HCT116 (cell line): ENCODE data around the gene NOP53. TPM values are rescaled to one million over a fixed set of nuclear protein-coding genes. Genes with fewer than 3 reads are reported as not detected.
A peak's percentile ranks its signal among the peaks of the same experiment; 100 is the strongest.

Experiments
- ATAC-seq: fragments of 200-7000 bp; cut with Tn5 transposase; 2 replicates; pipeline ENCODE4 v1.9.1; 2020; ENCODE audit warnings: mild to moderate bottlenecking, moderate library complexity
- BruUV-seq: library from RNA; stranded (reverse); fragments of 400-500 nt; replicated peaks from 2 replicates; lab custom pipeline; 2021; lab: Mats Ljungman, UMichigan
- CTCF ChIA-PET: fragments of 300-600 bp; sonication (Branson Sonifier 250); formaldehyde crosslinking; loops from one replicate; lab custom pipeline; 2021; ENCODE audit warnings: antibody characterized with exemption; lab: Charles Lee
- POLR2A ChIA-PET: fragments of 300-600, 350-600 bp; sonication (Branson Sonifier 250); formaldehyde crosslinking; loops from one replicate; lab custom pipeline; 2021; ENCODE audit warnings: antibody characterized with exemption; lab: Charles Lee
- RAD21 ChIA-PET, 2 experiments: fragments of 300-600 bp; sonication (Branson Sonifier 250); formaldehyde crosslinking; loops; one replicate each; lab custom pipeline; 2023; ENCODE audit warnings: low total read pairs in 2 of 2; ENCODE audit not compliant: uncharacterized antibody in 2 of 2, unreplicated experiment in 2 of 2, low non-redundant PET in 1 of 2; lab: Charles Lee
- DNase-seq: peaks from one replicate; pipeline ENCODE4 v3.0.0-alpha.2; 2010; ENCODE audit warnings: low read depth, low spot score
- H2AFZ ChIP-seq: fragments of 200-600 bp; shearing (Covaris generic), sonication (generic); 2 replicates; pipeline ENCODE4 v1.6.1; 2017; ENCODE audit warnings: low read depth, mixed run types, mixed read lengths, antibody characterized with exemption, low read length; ENCODE audit not compliant: poor library complexity, severe bottlenecking
- H3K27ac ChIP-seq: 2 replicates; pipeline ENCODE4 v1.5.1; 2012; ENCODE audit warnings: low read depth, low read length
- H3K27me3 ChIP-seq: fragments of 200-600 bp; sonication (generic); 2 replicates; pipeline ENCODE4 v1.6.1; 2016; ENCODE audit warnings: mixed run types, low read length, mixed read lengths; ENCODE audit not compliant: insufficient read depth
- H3K36me3 ChIP-seq, 2 experiments: fragments of 200-500 bp in 1 of 2; fragments of 200-600 bp in 1 of 2; sonication (Bioruptor generic) in 1 of 2; sonication (generic) in 1 of 2; 2 replicates each; pipeline versions ENCODE4 v1.5.1 to v1.6.1; 2014 to 2016; ENCODE audit warnings: low read length in 2 of 2, inconsistent platforms in 1 of 2, mixed read lengths in 1 of 2, mixed run types in 1 of 2; ENCODE audit not compliant: insufficient read depth in 2 of 2, control insufficient read depth in 1 of 2
- H3K4me1 ChIP-seq, 2 experiments: fragments of 200-600 bp in 1 of 2; sonication (generic) in 1 of 2; 2 replicates each; pipeline versions ENCODE4 v1.5.1 to v1.6.1; 2012 to 2017; ENCODE audit warnings: low read length in 2 of 2, inconsistent platforms in 1 of 2, mild to moderate bottlenecking in 1 of 2, mixed read lengths in 1 of 2, mixed run types in 1 of 2, moderate library complexity in 1 of 2; ENCODE audit not compliant: insufficient read depth in 2 of 2, control insufficient read depth in 1 of 2
- H3K4me2 ChIP-seq: fragments of 200-600 bp; sonication (generic); 2 replicates; pipeline ENCODE4 v1.6.1; 2017; ENCODE audit warnings: mixed run types, low read length, mixed read lengths
- H3K4me3 ChIP-seq, 2 experiments: fragments of 200-600 bp in 1 of 2; sonication (generic) in 1 of 2; replicated peaks in 1 of 2; 2 replicates each; pipeline ENCODE4 v1.5.1; 2011 to 2016; ENCODE audit warnings: low read length in 2 of 2, control low read depth in 1 of 2, low read depth in 1 of 2, mild to moderate bottlenecking in 1 of 2, mixed read lengths in 1 of 2, mixed run types in 1 of 2
- H3K79me2 ChIP-seq: fragments of 200-600 bp; sonication (generic); 2 replicates; pipeline ENCODE4 v1.6.1; 2017; ENCODE audit warnings: mild to moderate bottlenecking, mixed run types, low read length, moderate library complexity, mixed read lengths; ENCODE audit not compliant: insufficient read depth
- H3K9ac ChIP-seq: fragments of 200-600 bp; sonication (generic); 2 replicates; pipeline ENCODE4 v1.6.1; 2016; ENCODE audit warnings: low read length, mixed read lengths
- H3K9me2 ChIP-seq: fragments of 200-600 bp; sonication (generic), shearing (Covaris generic); 2 replicates; pipeline ENCODE4 v1.6.1; 2017; ENCODE audit warnings: mixed run types, mild to moderate bottlenecking, moderate library complexity; ENCODE audit not compliant: insufficient read depth
- H3K9me3 ChIP-seq, 2 experiments: fragments of 200-500 bp in 1 of 2; fragments of 200-600 bp in 1 of 2; sonication (Bioruptor generic) in 1 of 2; sonication (generic) in 1 of 2; 2 replicates each; pipeline ENCODE4 v1.6.1; 2014 to 2017; ENCODE audit warnings: low read length in 2 of 2, mixed read lengths in 2 of 2, inconsistent platforms in 1 of 2, low read depth in 1 of 2, mild to moderate bottlenecking in 1 of 2, mixed run types in 1 of 2, moderate library complexity in 1 of 2; ENCODE audit not compliant: control insufficient read depth in 1 of 2, insufficient read depth in 1 of 2
- H4K20me1 ChIP-seq: fragments of 200-600 bp; sonication (generic), shearing (Covaris generic); 2 replicates; pipeline ENCODE4 v1.6.1; 2017; ENCODE audit warnings: mixed run types, mild to moderate bottlenecking, moderate library complexity; ENCODE audit not compliant: insufficient read depth
- ATF3 ChIP-seq: IDR thresholded peaks from 2 replicates; pipeline ENCODE4 v1.6.1; 2012
- CBX3 ChIP-seq: IDR thresholded peaks from 2 replicates; pipeline ENCODE4 v1.6.1; 2012; ENCODE audit warnings: low read depth
- CEBPB ChIP-seq: IDR thresholded peaks from 2 replicates; pipeline ENCODE4 v1.6.1; 2012; ENCODE audit warnings: low read depth
- CTCF ChIP-seq, 3 experiments: fragments of 200-600 bp in 1 of 3; sonication (generic) in 1 of 3; IDR thresholded peaks in 2 of 3; conservative IDR thresholded peaks in 1 of 3; 2 replicates each; pipeline ENCODE4 v1.5.1; 2012 to 2017; ENCODE audit warnings: low read depth in 2 of 3, low read length in 2 of 3, antibody characterized with exemption in 1 of 3, borderline replicate concordance in 1 of 3, control low read depth in 1 of 3, mild to moderate bottlenecking in 1 of 3, mixed read lengths in 1 of 3, mixed run types in 1 of 3, moderate library complexity in 1 of 3; ENCODE audit not compliant: insufficient read depth in 1 of 3
- EGR1 ChIP-seq: IDR thresholded peaks from 2 replicates; pipeline ENCODE4 v1.6.1; 2012; ENCODE audit warnings: low read depth
- ELF1 ChIP-seq: IDR thresholded peaks from 2 replicates; pipeline ENCODE4 v1.6.1; 2012; ENCODE audit warnings: low read depth, borderline replicate concordance
- EZH2phosphoT487 ChIP-seq: fragments of 200-600 bp; IDR thresholded peaks from 2 replicates; pipeline ENCODE4 v1.6.1; 2018; ENCODE audit warnings: antibody characterized with exemption, borderline replicate concordance
- JUND ChIP-seq: IDR thresholded peaks from 2 replicates; pipeline ENCODE4 v1.6.1; 2012
- POLR2AphosphoS5 ChIP-seq: IDR thresholded peaks from 2 replicates; pipeline ENCODE4 v1.6.1; 2011; ENCODE audit warnings: mild to moderate bottlenecking, low read depth, low read length, moderate library complexity
- RAD21 ChIP-seq: IDR thresholded peaks from 2 replicates; pipeline ENCODE4 v1.6.1; 2012; ENCODE audit warnings: low read depth, mild to moderate bottlenecking
- REST ChIP-seq: IDR thresholded peaks from 2 replicates; pipeline ENCODE4 v1.6.1; 2012; ENCODE audit warnings: low read depth
- SIN3A ChIP-seq: IDR thresholded peaks from 2 replicates; pipeline ENCODE4 v1.6.1; 2012; ENCODE audit warnings: low read depth
- SP1 ChIP-seq: IDR thresholded peaks from 2 replicates; pipeline ENCODE4 v1.6.1; 2012; ENCODE audit warnings: low read depth
- SRF ChIP-seq: IDR thresholded peaks from 2 replicates; pipeline ENCODE4 v1.6.1; 2012; ENCODE audit warnings: low read depth
- YY1 ChIP-seq: IDR thresholded peaks from 2 replicates; pipeline ENCODE4 v1.6.1; 2011; ENCODE audit warnings: low read length, low read depth, moderate library complexity, mild to moderate bottlenecking; ENCODE audit not compliant: insufficient replicate concordance; ENCODE audit errors: extremely low read depth
- ZBTB33 ChIP-seq: IDR thresholded peaks from 2 replicates; pipeline ENCODE4 v1.6.1; 2011; ENCODE audit warnings: mild to moderate bottlenecking, low read length, moderate library complexity; ENCODE audit not compliant: insufficient replicate concordance; ENCODE audit errors: extremely low read depth
- ZFX ChIP-seq: fragments of 450-650 bp; IDR thresholded peaks from 2 replicates; pipeline ENCODE4 v1.6.1; 2017
- ZNF274 ChIP-seq: fragments of 200-500 bp; sonication (Bioruptor generic); IDR thresholded peaks from 2 replicates; pipeline ENCODE4 v1.6.1; 2014; ENCODE audit warnings: mild to moderate bottlenecking, low read depth, low read length, inconsistent platforms
- intact Hi-C: fragments of 100-400 bp; cut with micrococcal nuclease; formaldehyde crosslinking; loops from 2 replicates; pipeline ENCODE4 v1.10.0; 2022
- total RNA-seq: library from RNA; stranded (reverse); gene quantifications from one replicate; pipeline ENCODE4 v1.2.1, GENCODE V29; 2021; ENCODE audit not compliant: unreplicated experiment

NOP53 gene
- total RNA-seq, 1 experiment from 2014 or later: 322 TPM

- TF ChIP-seq REST (no peak), ZNF274 (no peak), CEBPB (no peak)
Measured at GRCh38 chr19:47779524-47780214, 34.3 kb downstream of the NOP53 start (continued).

GRCh38 chr19:47780215-47780551, 34.8 kb downstream of the NOP53 start:
- ATAC-seq: no peak
- Histone ChIP-seq H3K9me3 (no peaks in the 10 kb centered on the region), H3K4me1 (peaks cover 13 to 24% of the 10 kb centered on the region in 2 experiments; a peak in 3 of 4 replicates), H2AFZ (no peak overlapping the region), H3K9me2 (no peaks in the 10 kb centered on the region), H4K20me1 (no peaks in the 10 kb centered on the region), H3K27me3 (no peaks in the 10 kb centered on the region), H3K9ac (0 out of 2 replicates have a peak overlapping the region, but pooled peaks have one; percentile 84), H3K4me3 (peak overlapping the region in 1 of 2 experiments; percentile 99; a peak in 1 of 4 replicates)
- POLR2A ChIA-PET: no interaction called here
- intact Hi-C loops: no loop called here
- CTCF ChIA-PET: no interaction called here
- no peak for DNase-seq
- TF ChIP-seq RAD21 (no peak), YY1 (no peak), ZBTB33 (no peak), ZNF274 (no peak), SP1 (no peak), CTCF (IDR thresholded peaks at IDR 0.05 in 2 of 3, conservative IDR thresholded peaks at IDR 0.05 in 1 of 3; ENCODE audit: borderline replicate concordance in 1 of 3, insufficient read depth in 1 of 3, low read depth in 2 of 3, low read length in 2 of 3) (no peak), EZH2phosphoT487 (no peak), SIN3A (no peak), SRF (no peak), POLR2AphosphoS5 (no peak), CBX3 (no peak), ZFX (no peak), JUND (no peak), EGR1 (no peak), ATF3 (no peak), ELF1 (no peak)
- TF ChIP-seq, all 23 proteins: peak for 0
- peak overlapping the region; percentile 99 for H3K4me2 ChIP-seq
- peak overlapping the region; percentile 98; the same call in 1 of the 2 replicates for H3K27ac ChIP-seq
- BruUV-seq: no TSS peak
- RAD21 ChIA-PET: no interaction called here
- H3K79me2 ChIP-seq: peaks cover 41% of the 10 kb centered on the region
- peaks cover 30 to 38% of the 10 kb centered on the region in 2 experiments; a peak in 3 of 4 replicates for H3K36me3 ChIP-seq
